GM19452 (cell line): ENCODE results near the gene PARG.
"Not testable (repeated sequence)": the region's sequence is repeated elsewhere in the genome, so short reads cannot be mapped to it uniquely, and the experiment has no call there.

Experiments used
- ATAC-seq: cut with Tn5 transposase; IDR thresholded peaks from one replicate; pipeline ENCODE4 v1.9.1; 2021; ENCODE audit not compliant: unreplicated experiment

Gene PARG

GRCh38 chr10:49908290-49909080 is 33.3 kb downstream of the PARG start:
- ATAC-seq = not testable (repeated sequence)

DNA sequence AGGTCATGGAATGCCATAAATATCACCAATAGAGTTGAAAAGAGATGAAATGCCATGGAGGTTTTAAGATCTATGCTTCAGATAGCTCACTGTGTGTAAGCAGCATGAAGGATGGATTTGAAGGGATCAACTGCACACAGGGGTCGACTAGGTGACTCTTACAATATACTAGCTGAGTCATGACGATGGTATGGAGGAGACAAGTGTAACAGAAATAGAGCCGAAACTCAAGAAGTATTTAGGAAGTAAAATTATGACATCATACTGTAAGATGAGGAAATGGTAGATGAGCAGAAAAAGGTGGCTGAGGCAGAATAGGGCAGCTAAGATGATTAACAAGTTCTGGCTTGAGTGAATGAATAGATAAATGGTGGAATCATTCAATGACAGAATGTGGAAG is 38.0 kb downstream of the PARG start:
- ATAC-seq = not testable (repeated sequence)

GRCh38 chr10:49900406-49900805 is 41.4 kb downstream of the PARG start:
- not testable (repeated sequence) for ATAC-seq

- not testable (repeated sequence) for ATAC-seq
Observed at GRCh38 chr10:49899999-49900398, 41.8 kb downstream of the PARG start.

- not testable (repeated sequence) for ATAC-seq
Observed at GRCh38 chr10:49890025-49890424, 51.8 kb downstream of the PARG start.

DNA sequence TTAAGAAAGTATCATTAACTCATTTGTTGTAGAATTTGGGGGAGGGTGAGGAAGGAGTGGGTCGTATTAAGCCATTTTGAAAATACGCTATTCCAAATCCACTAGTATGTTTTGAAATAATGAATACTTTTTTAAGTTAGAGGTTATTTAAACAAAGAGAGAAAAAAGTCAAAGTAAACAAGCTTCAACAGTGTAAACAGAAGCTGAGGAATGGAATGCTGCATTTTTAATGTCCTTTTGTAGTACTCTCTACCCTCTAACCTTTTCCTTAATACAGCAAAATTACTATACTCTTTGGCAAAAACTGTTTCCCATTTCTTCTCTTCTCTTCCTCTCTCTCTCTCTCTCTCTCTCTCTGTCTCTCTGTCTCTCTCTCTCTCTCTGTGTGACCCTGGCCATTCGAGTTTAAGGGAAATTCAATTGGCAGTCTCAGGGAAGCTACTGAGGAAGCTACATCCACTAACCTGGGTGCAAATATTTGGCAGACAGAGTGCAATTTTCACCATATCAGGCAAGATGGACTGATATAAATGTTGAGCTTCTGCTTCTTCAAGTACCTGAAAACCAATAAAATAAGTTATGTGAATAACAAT is 57.0 kb downstream of the PARG start:
- ATAC-seq = not testable (repeated sequence)

DNA sequence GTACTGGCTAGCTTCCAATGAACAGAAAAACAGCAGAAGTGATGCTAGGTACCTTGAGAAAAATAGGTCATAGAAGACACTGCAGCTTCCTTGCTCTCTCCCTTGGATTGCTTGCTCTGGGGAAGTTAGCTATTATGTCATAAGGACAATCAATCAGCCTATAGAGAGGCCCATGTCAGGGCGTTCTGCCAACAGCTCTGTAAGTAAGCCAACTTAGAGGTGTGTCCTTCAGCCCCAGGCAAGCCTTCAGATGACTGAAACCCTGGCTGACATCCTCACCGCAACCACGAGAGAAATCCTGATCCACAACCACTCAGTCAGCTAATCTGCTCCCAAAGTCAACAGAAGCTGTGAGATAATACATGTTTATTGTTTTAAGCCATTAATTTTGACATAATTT is 58.0 kb downstream of the PARG start:
- not testable (repeated sequence) for ATAC-seq

- ATAC-seq = not testable (repeated sequence)
Observed at GRCh38 chr10:49882327-49882726, 59.5 kb downstream of the PARG start.

- ATAC-seq = not testable (repeated sequence)
Observed at GRCh38 chr10:49872740-49873139, 69.1 kb downstream of the PARG start.

DNA sequence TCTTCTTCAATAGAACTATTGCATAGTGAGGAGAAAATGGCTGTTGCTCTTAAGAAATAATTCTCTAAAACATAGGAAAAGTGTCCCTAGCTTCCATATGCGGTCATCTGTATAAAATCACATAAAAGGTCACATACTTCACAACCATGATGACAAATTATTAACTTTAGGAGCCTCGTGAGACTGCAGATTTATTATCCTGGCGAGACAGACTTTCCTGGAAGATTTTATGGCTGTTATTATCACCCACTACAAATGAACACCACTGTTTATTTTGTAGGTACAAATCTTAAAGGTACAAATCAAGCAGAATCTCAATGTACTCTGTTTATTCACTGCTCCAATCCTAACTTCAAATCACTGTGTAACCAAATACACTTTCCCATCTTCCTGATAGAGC is 70.4 kb downstream of the PARG start:
- not testable (repeated sequence) for ATAC-seq

DNA sequence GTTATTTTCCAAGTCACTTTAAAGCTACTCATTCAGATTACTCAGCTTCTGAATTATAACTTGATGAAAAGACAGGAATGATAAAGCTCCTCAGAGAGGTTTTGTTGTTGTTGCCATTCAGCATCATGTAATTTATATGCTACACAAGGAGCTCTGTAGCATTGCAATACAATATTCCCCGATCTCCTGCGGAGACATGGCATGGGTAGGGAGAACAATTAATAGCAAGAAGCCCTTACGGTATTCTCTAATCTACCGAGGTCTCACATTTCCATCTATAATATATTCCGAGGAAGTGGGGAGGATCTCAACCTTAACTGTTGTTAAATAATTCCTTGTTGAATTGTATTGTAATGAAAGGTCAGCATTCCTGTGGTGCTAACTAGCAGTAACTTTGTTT is 81.9 kb downstream of the PARG start:
- not testable (repeated sequence) for ATAC-seq

DNA sequence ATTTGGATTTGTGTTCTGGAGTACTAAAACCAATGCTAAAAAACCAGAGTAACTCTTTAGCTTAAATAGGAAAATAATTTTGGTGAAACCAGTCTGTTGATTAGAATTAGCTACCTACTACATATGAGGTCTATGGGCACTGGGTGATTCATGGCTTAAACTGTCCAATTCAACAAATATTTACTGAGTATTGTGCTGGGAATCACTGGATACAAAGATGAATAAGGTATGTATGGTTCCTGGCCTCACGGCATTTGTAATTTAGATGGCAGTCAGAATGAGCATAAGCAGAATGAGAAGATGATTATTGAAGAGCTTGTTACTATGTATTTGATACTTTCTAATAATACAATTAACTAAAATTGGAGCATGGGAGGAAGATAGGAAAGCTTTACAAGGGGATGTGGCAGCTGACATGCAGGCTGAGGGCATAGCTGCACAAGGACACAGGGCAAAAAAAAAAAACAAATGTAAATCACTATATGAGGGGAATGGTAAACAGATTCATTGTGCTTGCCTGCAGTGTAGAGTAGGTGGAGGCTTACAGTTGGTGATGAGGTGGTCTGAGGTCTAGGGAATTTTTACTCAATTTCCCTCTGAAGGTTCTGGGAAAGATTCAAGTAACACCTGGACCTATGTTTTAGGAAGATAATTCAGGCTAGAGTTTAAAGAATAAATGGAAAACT is 83.0 kb downstream of the PARG start:
- not testable (repeated sequence) for ATAC-seq

DNA sequence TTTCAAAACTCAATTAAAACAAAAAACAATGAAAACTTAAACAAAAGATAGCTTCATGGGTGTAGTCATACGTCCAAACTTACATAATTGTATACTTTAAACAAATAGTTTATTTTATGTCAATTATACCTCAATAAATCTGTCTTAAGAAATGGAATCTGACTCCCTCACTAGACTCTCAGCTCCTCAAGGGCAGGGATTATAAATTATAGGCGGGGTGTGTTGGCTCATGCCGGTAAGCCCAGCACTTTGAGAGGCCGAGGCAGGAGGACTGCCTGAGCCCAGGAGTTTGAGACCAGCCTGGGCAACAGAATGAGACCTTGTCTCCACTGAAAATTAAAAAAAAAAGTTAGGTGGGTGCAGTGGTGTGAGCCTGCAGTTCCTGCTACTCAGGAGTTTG is 92.3 kb downstream of the PARG start:
- ATAC-seq = not testable (repeated sequence)

DNA sequence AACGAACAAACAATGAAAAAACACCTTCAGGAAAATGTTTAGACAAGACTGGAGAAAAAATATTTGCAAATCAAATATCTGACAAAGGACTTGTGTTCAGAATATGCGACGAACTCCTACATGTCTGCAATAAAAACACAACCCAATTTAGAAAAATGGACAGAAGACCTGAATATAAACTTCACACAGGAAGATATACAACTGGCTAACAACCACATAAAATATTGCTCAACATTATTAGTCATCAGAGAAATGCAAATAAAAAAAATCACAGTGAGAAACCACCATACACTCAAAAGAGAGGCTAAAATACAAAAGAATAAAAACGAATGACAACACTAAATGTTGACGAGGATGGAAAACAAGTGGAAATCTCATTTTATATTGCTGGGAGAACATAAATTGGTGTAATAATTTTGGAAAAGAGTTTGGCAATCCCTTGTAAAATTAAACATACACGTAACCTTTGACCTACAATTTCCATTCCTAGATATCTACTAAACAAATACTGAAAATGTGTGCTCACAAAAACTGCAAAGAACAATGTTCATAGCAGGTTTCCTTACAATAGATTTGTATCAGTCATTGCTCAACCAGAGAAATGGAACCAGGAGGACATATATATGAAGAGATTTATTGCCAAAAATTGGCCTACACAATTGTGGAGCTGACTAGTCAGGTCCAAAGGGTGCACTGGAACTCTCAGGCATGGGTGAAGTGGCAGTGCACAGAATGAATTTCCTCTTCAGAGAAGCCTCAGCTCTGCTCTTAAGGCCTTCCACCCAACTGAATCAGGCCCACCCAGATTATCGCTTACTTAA is 96.8 kb downstream of the PARG start:
- ATAC-seq = no peak

DNA sequence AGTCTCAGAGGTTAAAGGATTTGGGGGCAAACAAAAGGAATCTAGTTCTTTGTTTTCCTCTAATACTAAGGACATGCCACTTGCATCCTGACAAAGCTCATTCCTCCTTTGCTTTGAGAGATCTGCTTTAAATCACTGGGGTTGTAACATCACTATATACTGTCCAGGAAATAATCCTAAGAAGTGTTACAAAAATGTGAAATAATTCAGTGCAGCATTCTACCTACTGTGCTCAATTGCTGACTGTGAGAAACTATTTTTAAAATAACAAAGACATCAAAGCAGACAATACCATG is 99.5 kb downstream of the PARG start:
- not testable (repeated sequence) for ATAC-seq

GRCh38 chr10:49841615-49842332 is 100.1 kb downstream of the PARG start:
- ATAC-seq = no peak

GRCh38 chr10:49837685-49838084 is 104.1 kb downstream of the PARG start:
- no peak for ATAC-seq

GRCh38 chr10:49837051-49837478 is 104.8 kb downstream of the PARG start:
- ATAC-seq = no peak

- ATAC-seq = no peak
Observed at GRCh38 chr10:49834976-49835375, 106.9 kb downstream of the PARG start.

DNA sequence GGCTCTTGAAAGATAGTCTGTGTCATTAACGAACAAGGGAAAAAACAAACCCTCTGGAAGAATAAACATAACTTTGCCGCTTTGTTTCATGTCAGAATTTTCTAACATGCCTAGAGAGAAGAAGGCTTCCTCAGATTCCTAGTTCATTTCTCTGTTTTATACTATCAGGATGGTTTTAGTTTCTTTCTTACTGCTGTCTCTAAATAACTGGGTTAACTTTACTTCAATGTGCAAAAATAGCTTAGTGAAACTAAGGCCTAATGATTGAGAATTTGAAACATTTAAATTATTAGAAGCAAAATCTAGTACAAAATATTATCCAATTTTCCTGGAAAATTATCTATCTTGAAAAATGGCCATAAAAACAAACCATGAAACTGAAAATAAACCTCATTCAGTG is 107.6 kb downstream of the PARG start:
- no peak for ATAC-seq

DNA sequence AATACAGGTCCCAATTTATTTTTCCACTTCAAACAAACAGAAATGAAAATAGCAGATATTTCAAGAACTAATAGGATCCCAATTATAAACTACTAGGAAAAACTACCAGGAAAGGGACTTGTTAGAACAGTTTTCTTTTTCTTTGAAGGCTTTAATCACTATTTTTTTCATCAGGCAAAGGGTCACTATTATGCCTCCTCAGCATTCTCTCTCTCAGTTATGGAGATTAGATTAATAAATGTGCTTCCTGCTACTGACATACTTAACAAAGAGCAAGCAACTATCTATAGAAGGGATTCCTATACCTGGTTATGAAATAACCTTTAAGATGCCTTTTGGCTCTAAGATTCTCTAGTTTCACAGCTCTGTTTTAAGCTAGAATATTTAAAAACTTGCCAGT is 108.7 kb downstream of the PARG start:
- no peak for ATAC-seq
